HepG2 (cell line): Measurements from ENCODE around the gene AGAP4.
"Not testable (repeated sequence)": the region's sequence is repeated elsewhere in the genome, so short reads cannot be mapped to it uniquely, and the experiment has no call there.

Experiments used
- CTCF ChIP-seq: sonication (generic); formaldehyde crosslinking; IDR thresholded peaks from 2 replicates; pipeline ENCODE4 v1.5.0; 2020; ENCODE audit warnings: mild to moderate bottlenecking, missing genetic modification reagents, moderate library complexity
- MAZ ChIP-seq, 2 experiments: sonication (generic) in 1 of 2; formaldehyde crosslinking in 1 of 2; IDR thresholded peaks; 2 replicates each; pipeline versions ENCODE4 v1.5.0 to v1.6.1; 2012 to 2020; ENCODE audit warnings: low read depth in 2 of 2, mild to moderate bottlenecking in 2 of 2, borderline replicate concordance in 1 of 2, improper control_type of control experiment in 1 of 2, low read length in 1 of 2, missing genetic modification reagents in 1 of 2, moderate library complexity in 1 of 2
- NFE2L2 ChIP-seq: fragments of 150-350 bp; IDR thresholded peaks from 2 replicates; pipeline ENCODE4 v1.6.1; 2014; ENCODE audit warnings: low read length
- RXRA ChIP-seq: sonication (generic); formaldehyde crosslinking; IDR thresholded peaks from 2 replicates; pipeline ENCODE4 v1.5.1; 2020; ENCODE audit warnings: missing genetic modification reagents
- ZNF407 ChIP-seq: sonication (generic); formaldehyde crosslinking; IDR thresholded peaks from one replicate; pipeline ENCODE4 v1.5.1; 2020; ENCODE audit warnings: mild to moderate bottlenecking, missing genetic modification reagents; ENCODE audit errors: not compliant biosample characterization

- not testable (repeated sequence) for TF ChIP-seq NFE2L2; CTCF (CRISPR knock-in tag); MAZ (IDR thresholded peaks at IDR 0.05; ENCODE audit: borderline replicate concordance, low read depth, low read length); MAZ (CRISPR knock-in tag; IDR thresholded peaks at IDR 0.05; ENCODE audit: low read depth); RXRA; ZNF407 (CRISPR knock-in tag)
Measured at GRCh38 chr10:45889539-45890230, 42.4 kb upstream of the AGAP4 start.
